Prostate gland (tissue), 2 donors: ENCODE data around the gene BCAS2. TPM values are rescaled to one million over a fixed set of nuclear protein-coding genes. Genes with fewer than 3 reads are reported as not detected.

Source experiments
- DNase-seq: peaks from one replicate; pipeline ENCODE4 v3.0.0-alpha.2; 2019; ENCODE audit warnings: low spot score
- H3K27ac ChIP-seq, 2 donors: fragments of 200-600 bp; sonication (generic); 2 replicates each; pipeline ENCODE4 v1.5.1; 2017 to 2019
- H3K27me3 ChIP-seq: fragments of 200-600 bp; sonication (generic); replicated peaks from 2 replicates; pipeline ENCODE4 v1.5.1; 2019; ENCODE audit not compliant: insufficient read depth
- H3K36me3 ChIP-seq, 2 donors: fragments of 200-600 bp; sonication (generic); 1 replicate in 1 of 2; 2 replicates in 1 of 2; pipeline versions ENCODE4 v1.5.1 to v1.8.1; 2017 to 2019
- H3K4me1 ChIP-seq: fragments of 200-600 bp; sonication (generic); replicated peaks from 2 replicates; pipeline ENCODE4 v1.5.1; 2019
- H3K4me3 ChIP-seq, 2 donors: fragments of 200-600 bp; sonication (generic); 2 replicates each; pipeline ENCODE4 v1.5.1; 2017 to 2019
- H3K9me3 ChIP-seq: fragments of 200-600 bp; sonication (generic); 2 replicates; pipeline ENCODE4 v1.5.1; 2017
- CTCF ChIP-seq, 4 experiments: fragments of 200-600 bp in 2 of 4; fragments of 450-650 bp in 2 of 4; sonication (generic) in 2 of 4; IDR thresholded peaks; 1 replicate in 3 of 4; 2 replicates in 1 of 4; pipeline ENCODE4 v1.5.1; 2016 to 2019; ENCODE audit warnings: antibody characterized with exemption in 4 of 4, mild to moderate bottlenecking in 2 of 4, moderate library complexity in 2 of 4
- POLR2A ChIP-seq: fragments of 450-650 bp; IDR thresholded peaks from one replicate; pipeline ENCODE4 v1.6.1; 2016; ENCODE audit warnings: antibody characterized with exemption, mild to moderate bottlenecking
- POLR2AphosphoS5 ChIP-seq: sonication (generic); formaldehyde crosslinking; IDR thresholded peaks from one replicate; pipeline ENCODE4 v1.6.1; 2017; ENCODE audit warnings: antibody characterized with exemption
- WGBS: methylation state at CpG from one replicate; pipeline ENCODE4 v1.1.5; 2018; 5-methylcytosine and 5-hydroxymethylcytosine counted together
- intact Hi-C: fragments of 100-400 bp; cut with DNase I; formaldehyde crosslinking; loops from one replicate; pipeline ENCODE4 v1.14.2; 2022
- total RNA-seq, 2 donors: library from RNA; depleted of rRNA; stranded (reverse); fragments of >200 nt; gene quantifications; one replicate each; pipeline ENCODE4 v1.1.0, GENCODE V29; 2016

Gene BCAS2
- total RNA-seq, 2 donors from 2014 or later: 35.9 to 38.5 TPM

- no peaks in the 10 kb centered on the region for H3K9me3 ChIP-seq
- 39% methylated on average over 1 of the region's 1 CpG for WGBS
- H3K4me3 ChIP-seq: no peak overlapping the region
- H3K27ac ChIP-seq: no peak overlapping the region
- no peaks in the 10 kb centered on the region for H3K36me3 ChIP-seq
- intact Hi-C loops: no loop called here
- H3K4me1 ChIP-seq: no peaks in the 10 kb centered on the region
- H3K27me3 ChIP-seq: no peaks in the 10 kb centered on the region
- no peak for TF ChIP-seq CTCF (IDR thresholded peaks at IDR 0.05)
- TF ChIP-seq POLR2AphosphoS5: no peak
- no peak for TF ChIP-seq POLR2A
- DNase-seq: no peak
Measured at GRCh38 chr1:114545315-114545714, 36.1 kb downstream of the BCAS2 start.

- no peaks in the 10 kb centered on the region for H3K9me3 ChIP-seq
- no peak for TF ChIP-seq POLR2AphosphoS5
- TF ChIP-seq CTCF (IDR thresholded peaks at IDR 0.05): no peak
- TF ChIP-seq POLR2A: no peak
- no peaks in the 10 kb centered on the region for H3K4me1 ChIP-seq
- DNase-seq: no peak
- no peaks in the 10 kb centered on the region for H3K27me3 ChIP-seq
- no peak overlapping the region for H3K4me3 ChIP-seq
- intact Hi-C loops: no loop called here
- no peak overlapping the region for H3K27ac ChIP-seq
- 58% methylated on average over 6 of the region's 6 CpGs for WGBS
- H3K36me3 ChIP-seq: no peaks in the 10 kb centered on the region
Measured at GRCh38 chr1:114540821-114541220, 40.6 kb downstream of the BCAS2 start.

GRCh38 chr1:114540272-114540671 lies 41.1 kb downstream of the BCAS2 start:
- no peaks in the 10 kb centered on the region for H3K27me3 ChIP-seq
- H3K27ac ChIP-seq: no peak overlapping the region
- intact Hi-C loops: no loop called here
- WGBS: 20% methylated on average over 3 of the region's 3 CpGs
- TF ChIP-seq POLR2A: no peak
- no peak for TF ChIP-seq POLR2AphosphoS5
- TF ChIP-seq CTCF (IDR thresholded peaks at IDR 0.05): no peak
- H3K9me3 ChIP-seq: no peaks in the 10 kb centered on the region
- H3K36me3 ChIP-seq: no peaks in the 10 kb centered on the region
- no peak for DNase-seq
- no peak overlapping the region for H3K4me3 ChIP-seq
- H3K4me1 ChIP-seq: no peaks in the 10 kb centered on the region

GRCh38 chr1:114536043-114536442 lies 45.4 kb downstream of the BCAS2 start:
- Histone ChIP-seq H3K27ac (no peak overlapping the region), H3K9me3 (no peaks in the 10 kb centered on the region), H3K36me3 (no peaks in the 10 kb centered on the region), H3K4me3 (no peak overlapping the region), H3K27me3 (no peaks in the 10 kb centered on the region), H3K4me1 (no peaks in the 10 kb centered on the region)
- 92% methylated on average over 7 of the region's 7 CpGs for WGBS
- intact Hi-C loops: no loop called here
- DNase-seq: no peak
- TF ChIP-seq POLR2AphosphoS5: no peak
- no peak for TF ChIP-seq CTCF (IDR thresholded peaks at IDR 0.05)
- TF ChIP-seq POLR2A: no peak

- no peak for TF ChIP-seq POLR2AphosphoS5
- Histone ChIP-seq H3K27ac (no peak overlapping the region), H3K4me3 (no peak overlapping the region), H3K9me3 (no peaks in the 10 kb centered on the region), H3K36me3 (no peaks in the 10 kb centered on the region), H3K4me1 (no peaks in the 10 kb centered on the region), H3K27me3 (no peaks in the 10 kb centered on the region)
- intact Hi-C loops: no loop called here
- DNase-seq: no peak
- WGBS: 36% methylated on average over 1 of the region's 1 CpG
Measured at GRCh38 chr1:114535401-114535800, 46.0 kb downstream of the BCAS2 start.
